Endothelial cell of umbilical vein (primary cell): ENCODE data around the gene TEX29.

Source experiments
- CTCF ChIP-seq, 2 donors: IDR thresholded peaks; 1 replicate in 1 of 2; 2 replicates in 1 of 2; pipeline ENCODE4 v1.5.1; 2011; ENCODE audit warnings: low read length in 2 of 2, mild to moderate bottlenecking in 2 of 2, moderate library complexity in 2 of 2, control low read depth in 1 of 2, inconsistent platforms in 1 of 2, low read depth in 1 of 2; ENCODE audit not compliant: insufficient read depth in 1 of 2; ENCODE audit errors: extremely low read depth in 1 of 2
- FOS ChIP-seq: IDR thresholded peaks from 2 replicates; pipeline ENCODE4 v1.6.1; 2011; ENCODE audit warnings: mild to moderate bottlenecking, low read length, moderate library complexity, borderline replicate concordance; ENCODE audit not compliant: insufficient read depth
- POLR2A ChIP-seq: IDR thresholded peaks from 2 replicates; pipeline ENCODE4 v1.6.1; 2012; ENCODE audit warnings: low read depth, mild to moderate bottlenecking, control low read depth, low read length

- no peak for TF ChIP-seq CTCF (IDR thresholded peaks at IDR 0.05; ENCODE audit: extremely low read depth in 1 of 2, insufficient read depth in 1 of 2, low read depth in 1 of 2, low read length in 2 of 2)
- no peak for TF ChIP-seq POLR2A
- no peak for TF ChIP-seq FOS
Observed at GRCh38 chr13:111371720-111372119, 51.3 kb downstream of the TEX29 start.
